K562 (cell line): ENCODE results near the gene HDAC9. TPM values are rescaled to one million over a fixed set of nuclear protein-coding genes. Genes with fewer than 3 reads are reported as not detected.

ENCODE experiments used
- ATAC-seq: fragments of 200-7000 bp; cut with Tn5 transposase; 3 replicates; pipeline ENCODE4 v1.9.1; 2020; ENCODE audit warnings: moderate library complexity
- BruUV-seq: library from RNA; stranded (reverse); fragments of 400-500 nt; replicated peaks from 2 replicates; lab custom pipeline; 2021; lab: Mats Ljungman, UMichigan
- CTCF ChIA-PET: fragments of 300-600 bp; formaldehyde crosslinking; extraction: SDS; loops from one replicate; lab custom pipeline; 2021; ENCODE audit warnings: low intra/inter-chr PET ratio; lab: Yijun Ruan, JAX
- POLR2A ChIA-PET: fragments of 300-600, 350-650 bp; sonication (Branson Sonifier 250); formaldehyde crosslinking; extraction: SDS; loops from one replicate; lab custom pipeline; 2021; ENCODE audit warnings: antibody characterized with exemption, inconsistent platforms; lab: Yijun Ruan, JAX
- DNase-seq, 4 experiments: peaks; one replicate each; pipeline versions ENCODE4 v3.0.0 to v3.0.0-alpha.2; 2011 to 2018; ENCODE audit warnings: low spot score in 3 of 4, mixed read lengths in 3 of 4; ENCODE audit errors: extremely low read depth in 1 of 4
- FAIRE-seq: peaks from 2 replicates; lab custom pipeline; 2011; peaks lifted over from hg19 to GRCh38; lab: Jason Lieb, UNC
- H2AFZ ChIP-seq: 2 replicates; pipeline ENCODE4 v1.6.0; 2011; ENCODE audit warnings: low read depth, low read length, control low read depth, inconsistent platforms
- H3K27ac ChIP-seq: fragments of 200-600 bp; 3 replicates; pipeline ENCODE4 v1.8.0; 2011; ENCODE audit warnings: low read depth, mild to moderate bottlenecking, control low read depth, inconsistent platforms, low read length, moderate library complexity, mixed read lengths; ENCODE audit errors: extremely low read depth
- H3K27me3 ChIP-seq, 2 experiments: fragments of 300-600 bp in 1 of 2; 2 replicates in 1 of 2; 3 replicates in 1 of 2; pipeline versions ENCODE4 v1.6.0 to v1.8.0; 2011; ENCODE audit warnings: inconsistent platforms in 2 of 2, low read length in 2 of 2, mild to moderate bottlenecking in 1 of 2, mixed read lengths in 1 of 2, moderate library complexity in 1 of 2; ENCODE audit not compliant: control insufficient read depth in 2 of 2, insufficient read depth in 2 of 2
- H3K36me3 ChIP-seq: fragments of 300-600 bp; 3 replicates; pipeline ENCODE4 v1.8.0; 2011; ENCODE audit warnings: mild to moderate bottlenecking, low read length, inconsistent platforms; ENCODE audit not compliant: control insufficient read depth, insufficient read depth
- H3K4me1 ChIP-seq, 2 experiments: fragments of 200-600 bp in 1 of 2; replicated peaks in 1 of 2; 2 replicates in 1 of 2; 3 replicates in 1 of 2; pipeline versions ENCODE4 v1.5.1 to v1.8.0; 2011; ENCODE audit warnings: inconsistent platforms in 2 of 2, low read length in 2 of 2, mild to moderate bottlenecking in 1 of 2, mixed read lengths in 1 of 2, moderate library complexity in 1 of 2; ENCODE audit not compliant: control insufficient read depth in 2 of 2, insufficient read depth in 2 of 2
- H3K4me2 ChIP-seq: 2 replicates; pipeline ENCODE4 v1.6.1; 2011; ENCODE audit warnings: low read length, control low read depth, inconsistent platforms, mixed read lengths; ENCODE audit not compliant: insufficient read depth
- H3K4me3 ChIP-seq: fragments of 200-600 bp; sonication (generic), shearing (Covaris generic); 2 replicates; pipeline ENCODE4 v1.5.1; 2016; ENCODE audit warnings: control low read depth, inconsistent platforms
- H3K79me2 ChIP-seq: fragments of 200-600 bp; 3 replicates; pipeline ENCODE4 v1.8.0; 2011; ENCODE audit warnings: low read length, inconsistent platforms; ENCODE audit not compliant: control insufficient read depth, insufficient read depth
- H3K9ac ChIP-seq, 2 experiments: 2 replicates each; pipeline versions ENCODE4 v1.6.0 to v1.6.1; 2011; ENCODE audit warnings: low read depth in 2 of 2, low read length in 2 of 2, control low read depth in 1 of 2, inconsistent platforms in 1 of 2, mild to moderate bottlenecking in 1 of 2, mixed read lengths in 1 of 2; ENCODE audit not compliant: insufficient read depth in 1 of 2
- H3K9me1 ChIP-seq: one replicate; pipeline ENCODE4 v1.6.0; 2011; ENCODE audit warnings: inconsistent platforms, mild to moderate bottlenecking, low read length, moderate library complexity; ENCODE audit not compliant: control insufficient read depth, insufficient read depth
- H3K9me3 ChIP-seq: replicated peaks from 2 replicates; pipeline ENCODE4 v1.5.1; 2011; ENCODE audit warnings: low read depth, low read length, inconsistent platforms; ENCODE audit not compliant: control insufficient read depth, insufficient read depth
- H4K20me1 ChIP-seq: replicated peaks from 2 replicates; pipeline ENCODE4 v1.6.1; 2011; ENCODE audit warnings: low read length, inconsistent platforms, mixed read lengths; ENCODE audit not compliant: control insufficient read depth, insufficient read depth
- ATF7 ChIP-seq: fragments of 450-650 bp; IDR thresholded peaks from 2 replicates; pipeline ENCODE4 v1.7.1; 2014; ENCODE audit warnings: mild to moderate bottlenecking, moderate library complexity
- C11orf30 ChIP-seq: fragments of 450-650 bp; IDR thresholded peaks from 2 replicates; pipeline ENCODE4 v1.6.1; 2016; ENCODE audit warnings: low read depth, mild to moderate bottlenecking
- ETV6 ChIP-seq, 3 experiments: fragments of 150-350 bp in 1 of 3; sonication (generic) in 1 of 3; formaldehyde crosslinking in 1 of 3; IDR thresholded peaks; 2 replicates each; pipeline versions ENCODE4 v1.6.1 to v1.8.0; 2014 to 2022; ENCODE audit warnings: borderline replicate concordance in 2 of 3, low read depth in 2 of 3, antibody characterized with exemption in 1 of 3, low read length in 1 of 3, mild to moderate bottlenecking in 1 of 3, missing genetic modification reagents in 1 of 3
- FOXA3 ChIP-seq, 2 experiments: fragments of 450-650 bp in 1 of 2; sonication (generic) in 1 of 2; formaldehyde crosslinking; IDR thresholded peaks in 1 of 2; conservative IDR thresholded peaks in 1 of 2; 2 replicates each; pipeline versions ENCODE4 v1.4.0 to v1.8.0; 2020 to 2022; ENCODE audit warnings: mild to moderate bottlenecking in 2 of 2, missing genetic modification reagents in 1 of 2
- MBD2 ChIP-seq: sonication (generic); IDR thresholded peaks from 2 replicates; pipeline ENCODE4 v1.6.1; 2016; ENCODE audit warnings: low read depth, borderline replicate concordance
- NBN ChIP-seq: fragments of 450-650 bp; IDR thresholded peaks from 2 replicates; pipeline ENCODE4 v1.6.1; 2016; ENCODE audit warnings: low read depth, mild to moderate bottlenecking
- NCOA1 ChIP-seq: fragments of 450-650 bp; IDR thresholded peaks from 2 replicates; pipeline ENCODE4 v1.6.1; 2016; ENCODE audit warnings: low read depth
- PRDM10 ChIP-seq: fragments of 450-650 bp; IDR thresholded peaks from 2 replicates; pipeline ENCODE4 v1.6.1; 2018; ENCODE audit not compliant: partially characterized antibody
- SIRT6 ChIP-seq: IDR thresholded peaks from one replicate; pipeline ENCODE4 v1.6.1; 2012; ENCODE audit warnings: low read depth, mild to moderate bottlenecking, control low read depth, inconsistent platforms, low read length, moderate library complexity
- SIX5 ChIP-seq, 2 experiments: IDR thresholded peaks; 2 replicates each; pipeline ENCODE4 v1.6.1; 2011; ENCODE audit warnings: low read length in 2 of 2, borderline replicate concordance in 1 of 2, low read depth in 1 of 2, mild to moderate bottlenecking in 1 of 2, moderate library complexity in 1 of 2; ENCODE audit not compliant: insufficient read depth in 1 of 2
- STAG1 ChIP-seq: sonication (generic); formaldehyde crosslinking; IDR thresholded peaks from 2 replicates; pipeline ENCODE4 v1.5.0; 2020; ENCODE audit warnings: missing genetic modification reagents, borderline replicate concordance
- THRAP3 ChIP-seq: fragments of 450-650 bp; IDR thresholded peaks from 2 replicates; pipeline ENCODE4 v1.6.1; 2016; ENCODE audit warnings: mild to moderate bottlenecking, inconsistent platforms, borderline replicate concordance
- TOE1 ChIP-seq, 2 experiments: fragments of 450-650 bp in 1 of 2; sonication (generic) in 1 of 2; formaldehyde crosslinking in 1 of 2; IDR thresholded peaks; 2 replicates each; pipeline versions ENCODE4 v1.7.1 to v1.8.0; 2016 to 2022; ENCODE audit warnings: borderline replicate concordance in 2 of 2, mild to moderate bottlenecking in 2 of 2, antibody characterized with exemption in 1 of 2, inconsistent platforms in 1 of 2, low read depth in 1 of 2, missing genetic modification reagents in 1 of 2, moderate library complexity in 1 of 2
- ZNF41 ChIP-seq: fragments of 250-450 bp; sonication (Bioruptor Pico); conservative IDR thresholded peaks from 2 replicates; pipeline ENCODE4 v1.4.0; 2020; ENCODE audit warnings: mild to moderate bottlenecking
- ZNF75A ChIP-seq: fragments of 450-650 bp; formaldehyde crosslinking; IDR thresholded peaks from 2 replicates; pipeline ENCODE4 v1.4.0; 2020; ENCODE audit warnings: mild to moderate bottlenecking
- ZNF766 ChIP-seq: fragments of 200-800 bp; sonication (Bioruptor generic); conservative IDR thresholded peaks from 2 replicates; pipeline ENCODE4 v1.6.1; 2016; ENCODE audit warnings: missing genetic modification characterization, missing compliant biosample characterization
- WGBS: fragments of 100-300 bp; shearing (Covaris generic); methylation state at CpG from one replicate; pipeline ENCODE4 v1.1.6; 2016; ENCODE audit warnings: low coverage, mixed read lengths; ENCODE audit not compliant: insufficient coverage; ENCODE audit errors: missing lambda C conversion rate; 5-methylcytosine and 5-hydroxymethylcytosine counted together
- in situ Hi-C: fragments of 300-500 bp; cut with MboI; formaldehyde crosslinking; loops from 4 replicates; pipeline ENCODE4 v1.15.0; 2018; ENCODE audit warnings: inconsistent platforms, mixed read lengths
- intact Hi-C: fragments of 100-400 bp; cut with micrococcal nuclease; formaldehyde crosslinking; loops from 2 replicates; pipeline ENCODE4 v1.14.2; 2022
- polyA plus RNA-seq, 8 experiments: library from polyadenylated mRNA; depleted of rRNA in 4 of 8; stranded (reverse) in 5 of 8; unstranded in 3 of 8; fragments of >200 nt; fragmentation: Nextera tagmentation in 2 of 8; fragmentation: Illumina TruSeq in 1 of 8; extraction: Ambion mirVana in 2 of 8; extraction: Trizol in 1 of 8; gene quantifications; 2 replicates each; pipeline versions ENCODE4 v1.2.1 to v1.2.3, GENCODE V29; 2011 to 2014; ENCODE audit warnings: inconsistent platforms in 1 of 8, missing spikeins in 1 of 8
- total RNA-seq, 7 experiments: library from RNA; depleted of rRNA in 6 of 7; stranded (reverse); fragments of >200 nt in 6 of 7; fragmentation: Illumina TruSeq in 2 of 7; extraction: Trizol in 2 of 7; gene quantifications; 2 replicates each; pipeline versions ENCODE4 v1.2.1 to v1.2.3, GENCODE V29; 2011 to 2021; ENCODE audit warnings: low replicate concordance in 1 of 7

HDAC9 gene
- total and polyA plus RNA-seq, 9 of the 15 experiments (the other 6 are each of a cell fraction or from before 2014, with no cell fraction given): 0.08 to 0.91 (median 0.33) TPM

DNA sequence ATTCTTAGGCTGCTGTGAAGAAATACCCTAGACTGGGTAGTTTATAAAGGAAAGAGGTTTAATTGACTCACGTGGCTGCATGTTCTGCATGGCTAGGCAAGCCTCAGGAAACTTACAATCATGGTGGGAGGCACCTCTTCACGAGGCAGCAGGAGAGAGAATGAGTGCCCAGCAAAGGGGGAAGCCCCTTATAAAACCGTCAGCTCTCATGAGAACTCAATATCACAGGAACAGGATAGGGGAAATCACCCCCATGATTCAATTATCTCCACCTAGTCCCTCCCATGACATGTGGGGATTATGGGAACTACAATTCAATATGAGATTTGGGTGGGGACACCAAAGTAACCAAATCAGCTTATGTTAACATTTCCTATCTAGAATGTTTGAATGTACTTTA, 362.7 kb downstream of the HDAC9 start (continued):
- TF ChIP-seq PRDM10 (no peak), SIRT6 (no peak), ATF7 (no peak), ZNF766 (CRISPR knock-in tag) (no peak)
- TF ChIP-seq, all 486 proteins: peak for 0

DNA sequence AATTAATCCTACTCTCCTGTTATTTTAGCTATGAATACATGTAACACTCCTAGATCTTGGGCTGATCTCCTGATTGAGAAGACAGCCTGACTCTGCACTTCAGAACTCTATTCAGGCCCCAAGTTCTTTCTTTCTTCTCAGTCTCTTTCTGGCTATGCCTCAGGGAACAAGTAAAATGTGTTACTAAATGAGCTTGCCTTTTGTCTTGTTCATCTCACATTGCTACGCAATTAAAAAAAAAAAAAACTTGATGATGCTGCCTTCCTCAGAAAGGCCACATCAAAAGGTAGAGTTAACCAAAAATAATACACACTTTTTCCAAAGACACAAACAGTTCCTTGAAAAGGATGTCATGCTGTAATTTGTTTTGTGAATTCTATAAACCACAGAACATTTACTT, 363.8 kb downstream of the HDAC9 start:
- Histone ChIP-seq H3K79me2 (no peaks in the 10 kb centered on the region), H4K20me1 (no peaks in the 10 kb centered on the region), H2AFZ (no peak overlapping the region), H3K27ac (no peak overlapping the region), H3K9ac (no peak overlapping the region), H3K36me3 (no peaks in the 10 kb centered on the region), H3K4me2 (no peak overlapping the region), H3K9me3 (no peaks in the 10 kb centered on the region; the same call in 1 of the 2 replicates), H3K27me3 (no peaks in the 10 kb centered on the region), H3K9me1 (no peaks in the 10 kb centered on the region), H3K4me1 (no peaks in the 10 kb centered on the region), H3K4me3 (no peak overlapping the region)
- no peak for DNase-seq
- WGBS: 0% methylated on average over 1 of the region's 1 CpG
- in situ Hi-C loops (no loop called here), intact Hi-C loops (no loop called here)
- ChIA-PET CTCF (no interaction called here), POLR2A (no interaction called here)
- ATAC-seq: no peak
- BruUV-seq: no TSS peak
- FAIRE-seq: no peak
- no peak for TF ChIP-seq FOXA3 (CRISPR knock-in tag; conservative IDR thresholded peaks at IDR 0.05 in 1 of 2, IDR thresholded peaks at IDR 0.05 in 1 of 2)
- no peak for TF ChIP-seq ZNF41 (CRISPR knock-in tag)
- no peak for TF ChIP-seq C11orf30
- TF ChIP-seq MBD2: no peak
- TF ChIP-seq TOE1 (IDR thresholded peaks at IDR 0.05; ENCODE audit: borderline replicate concordance): no peak
- no peak for TF ChIP-seq TOE1 (CRISPR knock-in tag; IDR thresholded peaks at IDR 0.05; ENCODE audit: borderline replicate concordance, low read depth)
- no peak for TF ChIP-seq STAG1 (CRISPR knock-in tag)
- no peak for TF ChIP-seq SIX5 (IDR thresholded peaks at IDR 0.05; ENCODE audit: borderline replicate concordance in 1 of 2, insufficient read depth in 1 of 2, low read depth in 1 of 2, low read length in 2 of 2)
- TF ChIP-seq NCOA1: no peak
- no peak for TF ChIP-seq NBN
- no peak for TF ChIP-seq ETV6 (IDR thresholded peaks at IDR 0.05; ENCODE audit: borderline replicate concordance in 1 of 2, low read depth in 2 of 2, low read length in 1 of 2)
- TF ChIP-seq ETV6 (CRISPR knock-in tag; IDR thresholded peaks at IDR 0.05; ENCODE audit: borderline replicate concordance): no peak
- no peak for TF ChIP-seq ZNF75A (CRISPR knock-in tag)
- no peak for TF ChIP-seq THRAP3
